Measurements from ENCODE around the gene BCS1L. TPM values are rescaled to one million over a fixed set of nuclear protein-coding genes. Genes with fewer than 3 reads are reported as not detected.

Gene BCS1L
- total RNA-seq, 1 experiment from 2014 or later: 57.9 TPM

DNA sequence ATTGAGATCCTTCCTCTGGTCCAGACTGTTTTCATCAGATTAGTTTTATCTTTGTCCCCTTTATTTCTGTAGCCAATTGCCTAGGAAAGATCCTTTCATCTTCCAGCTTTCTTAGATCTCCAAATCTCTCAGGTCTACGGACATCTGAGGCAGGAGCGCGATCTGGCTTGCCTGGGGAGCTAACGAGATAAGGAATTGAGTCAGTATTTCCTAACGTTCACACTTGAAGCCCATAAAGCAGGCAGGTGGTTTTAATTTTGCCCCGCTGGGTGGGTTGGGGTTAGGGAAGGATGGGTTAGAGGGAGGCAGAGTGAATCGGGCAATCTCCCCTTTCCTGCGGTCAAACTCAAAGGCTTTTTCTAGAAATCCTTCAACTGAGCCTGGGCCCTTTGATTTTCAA lies 50.4 kb downstream of the BCS1L start:
- Mint-ChIP-seq H3K9me3 (ENCODE audit: low read depth, unreplicated experiment) (no peaks in the 10 kb centered on the region), H3K27ac (ENCODE audit: unreplicated experiment) (no peak overlapping the region), H3K36me3 (ENCODE audit: insufficient read depth, unreplicated experiment) (peaks cover 21% of the 10 kb centered on the region), H3K4me1 (ENCODE audit: low read depth, unreplicated experiment) (peaks cover 20% of the 10 kb centered on the region), H3K27me3 (ENCODE audit: unreplicated experiment) (no peaks in the 10 kb centered on the region), H3K4me3 (ENCODE audit: low read depth, unreplicated experiment) (peak overlapping the region; percentile 79)
- CTCF ChIA-PET: interaction anchor here (0.6 to 1.9 kb wide), 10 partner anchors 13 to 1026 kb away, joined by 3 to 15 read pairs (median 5); partner anchors contain the start of genes CYP27A1, RNF25, STK36 and ZNF142
- intact Hi-C loops (cut with micrococcal nuclease; ENCODE audit: unreplicated experiment): loop anchor here (5.0 kb wide), 1 partner anchor 137 kb away; no protein-coding TSS in a partner anchor
- DNase-seq: no peak
- TF ChIP-seq, protein P1, sequence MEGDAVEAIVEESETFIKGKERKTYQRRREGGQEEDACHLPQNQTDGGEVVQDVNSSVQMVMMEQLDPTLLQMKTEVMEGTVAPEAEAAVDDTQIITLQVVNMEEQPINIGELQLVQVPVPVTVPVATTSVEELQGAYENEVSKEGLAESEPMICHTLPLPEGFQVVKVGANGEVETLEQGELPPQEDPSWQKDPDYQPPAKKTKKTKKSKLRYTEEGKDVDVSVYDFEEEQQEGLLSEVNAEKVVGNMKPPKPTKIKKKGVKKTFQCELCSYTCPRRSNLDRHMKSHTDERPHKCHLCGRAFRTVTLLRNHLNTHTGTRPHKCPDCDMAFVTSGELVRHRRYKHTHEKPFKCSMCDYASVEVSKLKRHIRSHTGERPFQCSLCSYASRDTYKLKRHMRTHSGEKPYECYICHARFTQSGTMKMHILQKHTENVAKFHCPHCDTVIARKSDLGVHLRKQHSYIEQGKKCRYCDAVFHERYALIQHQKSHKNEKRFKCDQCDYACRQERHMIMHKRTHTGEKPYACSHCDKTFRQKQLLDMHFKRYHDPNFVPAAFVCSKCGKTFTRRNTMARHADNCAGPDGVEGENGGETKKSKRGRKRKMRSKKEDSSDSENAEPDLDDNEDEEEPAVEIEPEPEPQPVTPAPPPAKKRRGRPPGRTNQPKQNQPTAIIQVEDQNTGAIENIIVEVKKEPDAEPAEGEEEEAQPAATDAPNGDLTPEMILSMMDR (IDR thresholded peaks at IDR 0.05; ENCODE audit: unreplicated experiment): no peak
- no TSS peak for BruUV-seq (replicated peaks)

DNA sequence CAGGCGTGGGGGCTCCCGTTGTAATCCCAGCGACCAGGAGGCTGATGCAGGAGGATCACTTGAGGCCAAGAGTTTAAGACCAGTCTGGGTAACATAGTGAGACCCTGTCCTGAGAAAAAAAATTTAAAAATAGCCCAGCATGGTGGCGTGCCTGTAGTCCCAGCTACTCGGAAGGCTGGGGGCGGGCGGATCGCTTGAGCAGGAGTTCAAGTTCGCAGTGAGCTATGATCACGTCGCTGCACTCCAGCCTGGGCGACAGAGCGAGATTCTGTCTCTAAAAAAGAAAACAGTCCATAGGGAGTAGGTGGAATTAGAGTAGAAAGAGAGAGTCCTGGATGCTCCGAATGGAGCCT lies 50.8 kb downstream of the BCS1L start:
- CTCF ChIA-PET: interaction anchor here (0.6 to 1.9 kb wide), 11 partner anchors 13 to 1026 kb away, joined by 3 to 15 read pairs (median 5); partner anchors contain the start of genes CYP27A1, RNF25, STK36 and ZNF142
- no TSS peak for BruUV-seq (replicated peaks)
- Mint-ChIP-seq H3K27me3 (ENCODE audit: unreplicated experiment) (no peaks in the 10 kb centered on the region), H3K4me3 (ENCODE audit: low read depth, unreplicated experiment) (peak overlapping the region; percentile 79), H3K4me1 (ENCODE audit: low read depth, unreplicated experiment) (peaks cover 20% of the 10 kb centered on the region), H3K9me3 (ENCODE audit: low read depth, unreplicated experiment) (no peaks in the 10 kb centered on the region), H3K27ac (ENCODE audit: unreplicated experiment) (no peak overlapping the region), H3K36me3 (ENCODE audit: insufficient read depth, unreplicated experiment) (peaks cover 21% of the 10 kb centered on the region)
- DNase-seq: no peak
- TF ChIP-seq, protein P1 (IDR thresholded peaks at IDR 0.05; ENCODE audit: unreplicated experiment): no peak
- intact Hi-C loops (cut with micrococcal nuclease; ENCODE audit: unreplicated experiment): loop anchor here (5.0 kb wide), 1 partner anchor 137 kb away; no protein-coding TSS in a partner anchor

DNA sequence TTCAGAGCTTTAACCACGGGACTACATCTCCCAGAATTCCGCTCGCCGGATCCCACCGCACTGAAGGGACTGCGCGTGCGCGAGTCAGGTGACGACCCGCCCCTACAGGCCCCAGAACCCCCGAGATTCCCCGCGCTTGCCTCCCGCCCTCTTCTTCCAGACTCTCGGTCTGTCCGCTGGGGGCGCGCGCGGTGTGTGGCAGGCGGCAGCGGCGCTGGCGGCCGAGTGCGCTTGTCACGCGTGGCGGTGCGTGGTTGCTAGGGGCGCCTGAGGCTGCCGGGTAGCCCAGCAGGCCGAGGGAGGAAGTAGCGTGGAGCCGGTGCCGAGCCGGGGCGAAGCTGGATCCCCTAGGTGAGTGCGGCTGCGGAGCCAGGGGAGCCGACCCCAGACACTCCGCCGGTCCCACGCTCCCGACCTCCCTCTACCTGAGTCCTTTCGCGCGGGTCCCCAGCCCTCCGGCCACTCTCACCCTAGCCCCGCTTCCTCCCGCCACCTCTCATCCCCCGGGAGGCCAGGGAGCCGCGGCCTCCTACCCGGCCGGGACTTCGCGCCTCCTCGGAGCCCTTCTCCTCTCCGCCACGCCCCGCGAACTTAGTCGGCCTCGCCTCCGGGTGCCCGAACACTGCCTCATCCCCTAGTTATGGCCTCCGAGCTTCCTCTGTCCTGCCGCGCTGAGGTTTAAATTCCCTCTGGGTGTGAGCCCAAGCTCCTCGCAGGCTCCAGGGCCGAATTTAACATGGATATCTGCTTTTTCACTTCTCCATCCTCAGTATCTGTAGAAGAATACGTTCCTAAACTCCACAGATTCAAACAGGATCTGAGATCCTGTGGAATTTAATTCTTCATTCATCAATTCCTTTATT lies 51.4 kb downstream of the BCS1L start, which contains the start of gene TTLL4:
Gene TTLL4 (plus strand): TSS at position 149 of the 863 bp plus-strand sequence. CDS start 26,842 bp downstream, outside the sequence.
- BruUV-seq (replicated peaks): no TSS peak
- Mint-ChIP-seq H3K36me3 (ENCODE audit: insufficient read depth, unreplicated experiment) (peaks cover 21% of the 10 kb centered on the region), H3K4me3 (ENCODE audit: low read depth, unreplicated experiment) (peak within 1 kb of the TSS; percentile 79), H3K9me3 (ENCODE audit: low read depth, unreplicated experiment) (no peaks in the 10 kb centered on the region), H3K27ac (ENCODE audit: unreplicated experiment) (peak within 1 kb of the TSS; percentile 90), H3K27me3 (ENCODE audit: unreplicated experiment) (no peaks in the 10 kb centered on the region), H3K4me1 (ENCODE audit: low read depth, unreplicated experiment) (peaks cover 20% of the 10 kb centered on the region)
- DNase-seq: peak; percentile 98
- TF ChIP-seq, protein P1 (IDR thresholded peaks at IDR 0.05; ENCODE audit: unreplicated experiment): peak; percentile 86
- intact Hi-C loops (cut with micrococcal nuclease; ENCODE audit: unreplicated experiment): loop anchor here (5.0 kb wide), 1 partner anchor 136 kb away; no protein-coding TSS in a partner anchor
- CTCF ChIA-PET: interaction anchor here (0.6 to 1.9 kb wide), 11 partner anchors 12 to 1027 kb away, joined by 3 to 15 read pairs (median 5); partner anchors contain the start of genes CYP27A1, RNF25, STK36 and ZNF142

DNA sequence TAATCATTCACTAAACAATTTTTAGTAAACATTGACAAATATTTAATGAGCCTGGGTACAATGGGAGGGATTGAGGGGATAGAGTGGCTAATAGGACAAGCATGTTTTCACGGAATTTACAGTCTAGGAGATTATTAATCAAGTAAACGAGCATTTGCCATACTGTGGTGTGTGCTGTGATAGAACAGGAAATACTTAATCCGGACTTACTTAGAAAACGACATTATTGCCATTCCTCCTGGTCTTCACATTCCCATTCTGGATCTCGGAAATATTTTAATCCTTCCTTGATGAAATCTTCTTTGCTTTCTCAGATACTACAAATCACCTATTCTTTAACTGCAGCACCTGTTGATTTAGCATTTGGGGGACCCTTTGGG lies 52.1 kb downstream of the BCS1L start:
- Mint-ChIP-seq H3K4me1 (ENCODE audit: low read depth, unreplicated experiment) (peaks cover 20% of the 10 kb centered on the region), H3K4me3 (ENCODE audit: low read depth, unreplicated experiment) (peak overlapping the region; percentile 79), H3K27ac (ENCODE audit: unreplicated experiment) (peak overlapping the region; percentile 90), H3K27me3 (ENCODE audit: unreplicated experiment) (no peaks in the 10 kb centered on the region), H3K9me3 (ENCODE audit: low read depth, unreplicated experiment) (no peaks in the 10 kb centered on the region), H3K36me3 (ENCODE audit: insufficient read depth, unreplicated experiment) (peaks cover 21% of the 10 kb centered on the region)
- CTCF ChIA-PET: interaction anchor here (1.5 to 1.9 kb wide), 3 partner anchors 20 to 136 kb away, joined by 8 to 15 read pairs (median 11); no protein-coding TSS in a partner anchor
- intact Hi-C loops (cut with micrococcal nuclease; ENCODE audit: unreplicated experiment): loop anchor here (5.0 kb wide), 1 partner anchor 136 kb away; no protein-coding TSS in a partner anchor
- TF ChIP-seq, protein P1 (IDR thresholded peaks at IDR 0.05; ENCODE audit: unreplicated experiment): no peak
- BruUV-seq (replicated peaks): TSS peak; percentile 80
- DNase-seq: no peak

Other genes starting within 250 kb of the BCS1L start
- gene VIL1, start 240.6 kb upstream of the BCS1L start, total RNA-seq (2022): 9.0 and 16.4 TPM in 2 replicates
- gene USP37, start 91.3 kb upstream of the BCS1L start, total RNA-seq (2022): 18.5 and 27.5 TPM in 2 replicates
- gene CNOT9, start 90.8 kb upstream of the BCS1L start, total RNA-seq (2022): 54.0 and 54.2 TPM in 2 replicates
- gene PLCD4, start 51.8 kb upstream of the BCS1L start, total RNA-seq (2022): 0.38 and 0.95 TPM in 2 replicates
- gene ZNF142, start 60 bp upstream of the BCS1L start, total RNA-seq (2022): 42.8 and 43.3 TPM in 2 replicates
- gene RNF25, start 12.3 kb downstream of the BCS1L start, total RNA-seq (2022): 32.1 and 36.9 TPM in 2 replicates
- 42.4 and 50.6 TPM in 2 replicates for gene STK36, start 12.4 kb downstream of the BCS1L start, total RNA-seq (2022)
- gene TTLL4, start 51.2 kb downstream of the BCS1L start, total RNA-seq (2022): 67.3 and 75.5 TPM in 2 replicates
- 11.8 and 12.2 TPM in 2 replicates for gene CYP27A1, start 122.5 kb downstream of the BCS1L start, total RNA-seq (2022)
- gene PRKAG3, start 172.1 kb downstream of the BCS1L start, total RNA-seq (2022): not detected in 2 replicates
- not detected in 2 replicates for gene WNT6, start 200.1 kb downstream of the BCS1L start, total RNA-seq (2022)
- gene WNT10A, start 221.2 kb downstream of the BCS1L start, total RNA-seq (2022): 2.4 and 3.4 TPM in 2 replicates

All from Calu3 (cell line).